Upper lobe of left lung (tissue), 4 donors: ENCODE results near the gene ARIH2.

Experiments
- CTCF ChIP-seq, 6 experiments: fragments of 450-650 bp in 4 of 6; fragments of 200-600 bp in 2 of 6; sonication (generic) in 2 of 6; IDR thresholded peaks; one replicate each; pipeline ENCODE4 v1.5.1; 2016 to 2019; ENCODE audit warnings: antibody characterized with exemption in 6 of 6
- EP300 ChIP-seq, 4 donors: sonication (generic); formaldehyde crosslinking; IDR thresholded peaks; one replicate each; pipeline ENCODE4 v1.5.1; 2017; ENCODE audit warnings: antibody characterized with exemption in 4 of 4, control low read depth in 2 of 4
- POLR2A ChIP-seq, 4 donors: fragments of 450-650 bp; IDR thresholded peaks; one replicate each; pipeline ENCODE4 v1.5.1; 2016 to 2017; ENCODE audit warnings: antibody characterized with exemption in 4 of 4, mild to moderate bottlenecking in 2 of 4
- POLR2AphosphoS5 ChIP-seq, 2 donors: sonication (generic); formaldehyde crosslinking; IDR thresholded peaks; one replicate each; pipeline ENCODE4 v1.5.1; 2017; ENCODE audit warnings: antibody characterized with exemption in 2 of 2

- TF ChIP-seq CTCF (IDR thresholded peaks at IDR 0.05) (no peak), POLR2A (IDR thresholded peaks at IDR 0.05) (no peak), POLR2AphosphoS5 (IDR thresholded peaks at IDR 0.05) (no peak), EP300 (IDR thresholded peaks at IDR 0.05) (no peak)
Measured at GRCh38 chr3:48931944-48932580, 13.4 kb downstream of the ARIH2 start.
